ENCODE results near the gene CST7. TPM values are rescaled to one million over a fixed set of nuclear protein-coding genes. Genes with fewer than 3 reads are reported as not detected.

Gene CST7
- total RNA-seq, 1 experiment from 2014 or later: not detected

DNA sequence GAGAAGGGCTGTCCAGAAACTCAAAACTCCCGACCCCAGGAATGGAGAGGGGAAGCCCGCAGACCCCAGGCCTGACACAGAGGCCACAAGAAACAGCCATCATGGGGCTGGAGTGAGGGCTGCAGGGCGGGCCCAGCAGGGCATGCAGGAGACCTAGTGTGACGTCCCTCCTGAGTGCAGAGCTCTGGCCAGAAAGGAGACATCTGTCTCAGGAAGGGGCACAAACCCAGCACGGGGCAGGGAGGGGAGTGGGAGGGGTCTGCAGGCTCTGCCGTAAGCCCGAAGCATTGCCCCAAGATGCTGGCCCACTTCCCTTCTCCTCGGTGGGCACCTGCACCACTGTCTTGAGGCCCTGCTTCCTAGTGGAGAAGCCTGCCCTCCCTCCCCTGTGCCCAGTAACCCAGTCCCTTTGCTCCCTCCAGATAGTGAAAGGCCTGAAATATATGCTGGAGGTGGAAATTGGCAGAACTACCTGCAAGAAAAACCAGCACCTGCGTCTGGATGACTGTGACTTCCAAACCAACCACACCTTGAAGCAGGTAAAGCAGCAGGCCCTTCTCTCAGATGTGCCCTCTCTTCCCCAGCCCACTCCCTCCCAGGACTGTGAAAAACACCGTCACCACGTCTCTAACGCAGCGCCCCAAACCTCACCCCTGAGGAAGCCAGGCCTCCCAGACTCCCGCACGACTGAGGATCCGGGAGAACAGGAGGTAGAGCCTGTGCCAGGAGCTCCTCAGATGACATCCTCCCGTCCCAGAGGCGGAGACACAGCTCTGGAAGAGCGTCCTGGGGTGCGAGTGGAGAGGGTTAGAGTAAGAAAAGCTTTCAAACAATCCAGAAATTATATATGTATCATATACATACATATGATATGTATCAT, 9.7 kb downstream of the CST7 start:
- Mint-ChIP-seq H3K36me3 (peaks cover 18% of the 10 kb centered on the region), H3K27me3 (ENCODE audit: low read depth) (no peaks in the 10 kb centered on the region), H3K9me3 (no peaks in the 10 kb centered on the region), H3K4me1 (peaks cover 12% of the 10 kb centered on the region), H3K4me3 (no peak overlapping the region), H3K27ac (no peak overlapping the region)
- ChIA-PET POLR2A (no interaction called here), CTCF (no interaction called here)
- TF ChIP-seq TEAD4 (CRISPR knock-in tag; IDR thresholded peaks at IDR 0.05) (no peak), KAT7 (CRISPR knock-in tag; IDR thresholded peaks at IDR 0.05; ENCODE audit: borderline replicate concordance) (no peak), NR2C2 (CRISPR knock-in tag; IDR thresholded peaks at IDR 0.05) (no peak), ATF3 (CRISPR knock-in tag; conservative IDR thresholded peaks at IDR 0.05) (no peak), MXD4 (CRISPR knock-in tag; IDR thresholded peaks at IDR 0.05; ENCODE audit: borderline replicate concordance) (no peak), ERG (CRISPR knock-in tag; IDR thresholded peaks at IDR 0.05) (no peak), GRHL2 (CRISPR knock-in tag; IDR thresholded peaks at IDR 0.05; ENCODE audit: insufficient replicate concordance, severe bottlenecking) (no peak), USF2 (CRISPR knock-in tag; IDR thresholded peaks at IDR 0.05) (no peak), USF1 (CRISPR knock-in tag; IDR thresholded peaks at IDR 0.05) (no peak)
- TF ChIP-seq, protein P1, sequence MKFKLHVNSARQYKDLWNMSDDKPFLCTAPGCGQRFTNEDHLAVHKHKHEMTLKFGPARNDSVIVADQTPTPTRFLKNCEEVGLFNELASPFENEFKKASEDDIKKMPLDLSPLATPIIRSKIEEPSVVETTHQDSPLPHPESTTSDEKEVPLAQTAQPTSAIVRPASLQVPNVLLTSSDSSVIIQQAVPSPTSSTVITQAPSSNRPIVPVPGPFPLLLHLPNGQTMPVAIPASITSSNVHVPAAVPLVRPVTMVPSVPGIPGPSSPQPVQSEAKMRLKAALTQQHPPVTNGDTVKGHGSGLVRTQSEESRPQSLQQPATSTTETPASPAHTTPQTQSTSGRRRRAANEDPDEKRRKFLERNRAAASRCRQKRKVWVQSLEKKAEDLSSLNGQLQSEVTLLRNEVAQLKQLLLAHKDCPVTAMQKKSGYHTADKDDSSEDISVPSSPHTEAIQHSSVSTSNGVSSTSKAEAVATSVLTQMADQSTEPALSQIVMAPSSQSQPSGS (CRISPR knock-in tag; IDR thresholded peaks at IDR 0.05; ENCODE audit: borderline replicate concordance, low read depth): no peak
- TF ChIP-seq, protein P2, sequence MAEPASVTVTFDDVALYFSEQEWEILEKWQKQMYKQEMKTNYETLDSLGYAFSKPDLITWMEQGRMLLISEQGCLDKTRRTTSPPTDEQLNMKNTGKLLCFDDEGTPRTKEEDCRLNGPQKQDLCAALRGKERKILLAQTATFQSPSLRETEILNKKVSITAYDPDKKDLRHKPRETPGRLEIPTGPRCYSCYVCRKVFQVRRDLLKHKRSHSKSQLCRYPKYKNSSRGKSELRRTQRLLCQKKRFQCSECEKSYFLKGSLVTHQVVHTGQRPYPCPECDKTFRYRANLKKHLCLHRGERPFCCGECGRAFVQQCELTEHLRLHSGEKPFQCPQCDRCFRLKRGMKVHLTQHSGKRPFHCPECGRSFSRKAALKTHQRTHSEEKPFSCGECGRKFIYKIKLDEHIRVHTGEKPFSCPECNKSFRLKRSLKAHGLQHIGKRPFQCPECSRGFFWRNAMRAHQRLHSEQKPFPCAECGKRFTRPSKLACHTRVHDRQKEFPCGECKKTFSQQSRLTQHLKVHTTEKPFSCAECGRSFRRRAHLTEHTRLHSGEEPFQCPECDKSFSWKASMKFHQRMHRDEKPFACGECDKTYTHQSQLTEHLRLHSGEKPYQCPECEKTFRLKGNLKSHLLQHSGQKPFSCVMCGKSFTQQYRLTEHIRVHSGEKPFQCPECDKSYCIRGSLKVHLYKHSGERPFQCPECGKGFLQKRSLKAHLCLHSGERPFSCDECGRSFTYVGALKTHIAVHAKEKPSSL (CRISPR knock-in tag; conservative IDR thresholded peaks at IDR 0.05): no peak
- ATAC-seq: no peak
- no peak for DNase-seq (ENCODE audit: low spot score)

DNA sequence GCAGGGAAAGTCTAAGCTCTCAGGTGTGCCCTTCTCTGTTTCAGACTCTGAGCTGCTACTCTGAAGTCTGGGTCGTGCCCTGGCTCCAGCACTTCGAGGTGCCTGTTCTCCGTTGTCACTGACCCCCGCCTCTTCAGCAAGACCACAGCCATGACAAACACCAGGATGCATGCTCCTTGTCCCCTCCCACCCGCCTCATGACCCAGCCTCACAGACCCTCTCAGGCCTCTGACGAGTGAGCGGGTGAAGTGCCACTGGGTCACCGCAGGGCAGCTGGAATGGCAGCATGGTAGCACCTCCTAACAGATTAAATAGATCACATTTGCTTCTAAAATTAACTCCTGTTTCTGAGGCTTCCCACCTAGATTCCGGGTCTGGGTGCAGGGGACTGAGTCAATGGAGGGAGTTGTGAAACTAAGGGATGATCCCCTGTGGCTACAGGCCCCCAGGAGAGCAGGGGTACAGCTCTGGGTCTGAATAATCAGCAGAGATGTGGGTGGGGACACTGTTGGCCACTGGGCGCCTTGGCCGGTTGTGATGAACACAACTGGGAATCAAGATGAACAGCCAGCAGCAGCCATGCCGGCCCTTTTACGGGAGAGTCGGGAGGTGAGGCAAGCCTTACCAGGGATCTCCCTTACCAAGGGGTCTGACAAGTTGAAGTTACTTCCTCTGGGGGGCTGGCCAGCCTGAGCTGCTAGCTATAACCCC, 10.7 kb downstream of the CST7 start:
- Mint-ChIP-seq H3K9me3 (no peaks in the 10 kb centered on the region), H3K27me3 (ENCODE audit: low read depth) (no peaks in the 10 kb centered on the region), H3K27ac (no peak overlapping the region), H3K4me1 (peaks cover 4% of the 10 kb centered on the region), H3K36me3 (peaks cover 21% of the 10 kb centered on the region), H3K4me3 (no peak overlapping the region)
- CTCF ChIA-PET: no interaction called here
- POLR2A ChIA-PET: no interaction called here
- DNase-seq (ENCODE audit: low spot score): no peak
- no peak for ATAC-seq
- TF ChIP-seq ZMAT4 (CRISPR knock-in tag; IDR thresholded peaks at IDR 0.05) (no peak), SMAD4 (CRISPR knock-in tag; IDR thresholded peaks at IDR 0.05) (no peak), AR (CRISPR knock-in tag; IDR thresholded peaks at IDR 0.05) (no peak)
- TF ChIP-seq, protein P3, sequence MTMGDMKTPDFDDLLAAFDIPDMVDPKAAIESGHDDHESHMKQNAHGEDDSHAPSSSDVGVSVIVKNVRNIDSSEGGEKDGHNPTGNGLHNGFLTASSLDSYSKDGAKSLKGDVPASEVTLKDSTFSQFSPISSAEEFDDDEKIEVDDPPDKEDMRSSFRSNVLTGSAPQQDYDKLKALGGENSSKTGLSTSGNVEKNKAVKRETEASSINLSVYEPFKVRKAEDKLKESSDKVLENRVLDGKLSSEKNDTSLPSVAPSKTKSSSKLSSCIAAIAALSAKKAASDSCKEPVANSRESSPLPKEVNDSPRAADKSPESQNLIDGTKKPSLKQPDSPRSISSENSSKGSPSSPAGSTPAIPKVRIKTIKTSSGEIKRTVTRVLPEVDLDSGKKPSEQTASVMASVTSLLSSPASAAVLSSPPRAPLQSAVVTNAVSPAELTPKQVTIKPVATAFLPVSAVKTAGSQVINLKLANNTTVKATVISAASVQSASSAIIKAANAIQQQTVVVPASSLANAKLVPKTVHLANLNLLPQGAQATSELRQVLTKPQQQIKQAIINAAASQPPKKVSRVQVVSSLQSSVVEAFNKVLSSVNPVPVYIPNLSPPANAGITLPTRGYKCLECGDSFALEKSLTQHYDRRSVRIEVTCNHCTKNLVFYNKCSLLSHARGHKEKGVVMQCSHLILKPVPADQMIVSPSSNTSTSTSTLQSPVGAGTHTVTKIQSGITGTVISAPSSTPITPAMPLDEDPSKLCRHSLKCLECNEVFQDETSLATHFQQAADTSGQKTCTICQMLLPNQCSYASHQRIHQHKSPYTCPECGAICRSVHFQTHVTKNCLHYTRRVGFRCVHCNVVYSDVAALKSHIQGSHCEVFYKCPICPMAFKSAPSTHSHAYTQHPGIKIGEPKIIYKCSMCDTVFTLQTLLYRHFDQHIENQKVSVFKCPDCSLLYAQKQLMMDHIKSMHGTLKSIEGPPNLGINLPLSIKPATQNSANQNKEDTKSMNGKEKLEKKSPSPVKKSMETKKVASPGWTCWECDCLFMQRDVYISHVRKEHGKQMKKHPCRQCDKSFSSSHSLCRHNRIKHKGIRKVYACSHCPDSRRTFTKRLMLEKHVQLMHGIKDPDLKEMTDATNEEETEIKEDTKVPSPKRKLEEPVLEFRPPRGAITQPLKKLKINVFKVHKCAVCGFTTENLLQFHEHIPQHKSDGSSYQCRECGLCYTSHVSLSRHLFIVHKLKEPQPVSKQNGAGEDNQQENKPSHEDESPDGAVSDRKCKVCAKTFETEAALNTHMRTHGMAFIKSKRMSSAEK (CRISPR knock-in tag; IDR thresholded peaks at IDR 0.05; ENCODE audit: borderline replicate concordance): no peak
